Ecto neural progenitor cell (in vitro differentiated cells): ENCODE data around the gene CSF2RB.

Experiments
- DNase-seq: peaks from one replicate; pipeline ENCODE4 v3.0.0-alpha.2; 2018; ENCODE audit warnings: low spot score

CSF2RB gene

GRCh38 chr22:36936362-36937116 lies 23.1 kb downstream of the CSF2RB start:
- DNase-seq, result no peak

DNA sequence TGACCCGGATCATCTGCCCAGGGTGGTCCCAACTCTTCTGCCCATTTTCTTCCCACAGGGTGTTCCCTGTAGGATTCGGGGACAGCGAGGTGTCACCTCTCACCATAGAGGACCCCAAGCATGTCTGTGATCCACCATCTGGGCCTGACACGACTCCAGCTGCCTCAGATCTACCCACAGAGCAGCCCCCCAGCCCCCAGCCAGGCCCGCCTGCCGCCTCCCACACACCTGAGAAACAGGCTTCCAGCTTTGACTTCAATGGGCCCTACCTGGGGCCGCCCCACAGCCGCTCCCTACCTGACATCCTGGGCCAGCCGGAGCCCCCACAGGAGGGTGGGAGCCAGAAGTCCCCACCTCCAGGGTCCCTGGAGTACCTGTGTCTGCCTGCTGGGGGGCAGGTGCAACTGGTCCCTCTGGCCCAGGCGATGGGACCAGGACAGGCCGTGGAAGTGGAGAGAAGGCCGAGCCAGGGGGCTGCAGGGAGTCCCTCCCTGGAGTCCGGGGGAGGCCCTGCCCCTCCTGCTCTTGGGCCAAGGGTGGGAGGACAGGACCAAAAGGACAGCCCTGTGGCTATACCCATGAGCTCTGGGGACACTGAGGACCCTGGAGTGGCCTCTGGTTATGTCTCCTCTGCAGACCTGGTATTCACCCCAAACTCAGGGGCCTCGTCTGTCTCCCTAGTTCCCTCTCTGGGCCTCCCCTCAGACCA lies 24.0 kb downstream of the CSF2RB start:
- DNase-seq, result no peak

- DNase-seq, result no peak
These were observed 24.6 kb downstream of the CSF2RB start for GRCh38 chr22:36938028-36938425.

DNA sequence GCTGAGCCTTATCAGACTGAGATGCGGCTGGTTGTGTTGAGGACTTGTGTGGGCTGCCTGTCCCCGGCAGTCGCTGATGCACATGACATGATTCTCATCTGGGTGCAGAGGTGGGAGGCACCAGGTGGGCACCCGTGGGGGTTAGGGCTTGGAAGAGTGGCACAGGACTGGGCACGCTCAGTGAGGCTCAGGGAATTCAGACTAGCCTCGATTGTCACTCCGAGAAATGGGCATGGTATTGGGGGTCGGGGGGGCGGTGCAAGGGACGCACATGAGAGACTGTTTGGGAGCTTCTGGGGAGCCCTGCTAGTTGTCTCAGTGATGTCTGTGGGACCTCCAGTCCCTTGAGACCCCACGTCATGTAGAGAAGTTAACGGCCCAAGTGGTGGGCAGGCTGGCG lies 25.5 kb downstream of the CSF2RB start:
- DNase-seq, result no peak

- peak; percentile 19 for DNase-seq
These were observed 27.2 kb downstream of the CSF2RB start for GRCh38 chr22:36940676-36941075.

- no peak for DNase-seq
These were observed 29.1 kb downstream of the CSF2RB start for GRCh38 chr22:36942556-36942955.

- no peak for DNase-seq
These were observed 33.2 kb downstream of the CSF2RB start for GRCh38 chr22:36946421-36947158.

DNA sequence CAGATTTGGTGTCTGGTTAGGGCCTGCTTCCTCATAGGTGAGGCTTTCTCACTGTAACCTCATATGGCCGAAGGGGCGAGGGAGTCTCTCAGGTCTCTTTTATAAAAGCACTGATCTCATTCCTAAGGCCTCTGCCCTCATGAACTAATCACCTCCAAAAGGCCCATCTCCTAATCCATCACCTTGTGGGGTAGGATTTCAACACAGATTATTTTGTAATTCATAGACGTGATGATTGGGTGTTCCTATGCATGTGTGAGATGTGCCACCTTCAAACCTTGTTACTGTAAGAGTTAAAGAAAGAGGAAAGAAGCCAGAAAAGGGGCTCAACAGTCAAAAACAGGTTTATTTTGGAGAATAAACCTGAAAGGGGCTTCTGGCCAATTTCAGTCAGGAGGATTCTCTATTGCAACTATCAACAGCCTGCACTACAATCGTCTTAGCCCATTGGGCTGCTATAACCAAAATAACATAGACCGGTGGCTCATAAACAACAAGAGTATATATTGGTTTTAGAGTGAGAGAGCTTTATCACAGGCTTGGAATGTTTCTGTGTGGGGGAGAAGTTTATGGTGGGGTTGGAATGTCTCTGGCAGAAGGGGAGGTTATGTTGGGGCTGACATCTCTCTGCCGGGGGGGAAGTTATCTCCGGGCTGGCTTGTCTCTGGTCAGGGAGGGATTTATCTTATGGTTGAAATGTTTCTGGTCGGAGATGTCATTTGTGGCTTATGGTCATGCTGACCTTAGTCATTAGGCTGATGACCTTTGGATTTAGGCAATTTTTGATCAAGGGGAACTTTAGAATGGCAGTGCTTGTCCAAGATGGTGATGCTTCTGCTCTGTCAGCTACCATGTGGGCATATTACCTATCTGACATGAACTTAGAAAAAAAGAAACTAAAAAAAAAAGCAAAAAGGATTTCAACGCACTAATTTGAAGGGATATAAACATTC lies 35.1 kb downstream of the CSF2RB start:
- DNase-seq, result no peak

DNA sequence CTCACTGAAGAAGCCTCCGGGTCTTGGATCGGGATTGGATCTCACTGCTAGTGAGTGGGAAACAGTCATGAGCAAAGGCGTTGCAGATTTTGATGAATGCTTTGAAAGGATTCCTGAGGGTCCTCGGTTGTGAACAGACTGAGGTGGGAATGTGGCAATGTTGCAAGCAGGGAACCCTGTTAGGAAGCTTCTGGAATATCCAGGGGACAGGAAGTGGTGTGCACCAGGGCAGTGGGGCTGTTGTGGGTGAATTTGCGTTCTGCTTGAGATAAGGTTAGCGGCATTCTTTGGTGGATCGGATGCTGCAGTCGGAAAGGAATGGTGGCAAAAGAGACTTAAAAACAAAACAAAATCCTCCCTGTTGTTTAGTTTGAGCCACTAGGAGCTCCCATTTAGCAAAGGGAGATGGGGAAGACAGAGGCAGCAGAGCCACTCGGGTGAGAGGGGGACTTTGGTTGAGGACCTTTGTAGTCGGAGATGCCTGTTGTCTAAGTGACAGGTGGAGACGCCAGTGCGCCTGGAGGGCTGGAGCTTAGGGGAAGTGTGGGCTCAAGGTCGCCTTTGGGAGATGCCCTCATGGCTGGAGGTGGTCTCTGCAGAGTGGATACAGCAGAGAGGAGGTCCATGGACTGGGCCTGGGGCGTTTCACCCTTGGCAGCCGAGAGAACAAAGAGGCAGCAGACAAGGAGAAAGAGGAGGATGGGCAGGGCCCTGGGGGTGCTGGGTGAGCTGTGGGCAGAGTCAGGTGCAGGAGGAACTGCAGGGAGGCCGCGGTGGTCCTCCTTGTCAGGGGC lies 37.6 kb downstream of the CSF2RB start:
- DNase-seq, result no peak

DNA sequence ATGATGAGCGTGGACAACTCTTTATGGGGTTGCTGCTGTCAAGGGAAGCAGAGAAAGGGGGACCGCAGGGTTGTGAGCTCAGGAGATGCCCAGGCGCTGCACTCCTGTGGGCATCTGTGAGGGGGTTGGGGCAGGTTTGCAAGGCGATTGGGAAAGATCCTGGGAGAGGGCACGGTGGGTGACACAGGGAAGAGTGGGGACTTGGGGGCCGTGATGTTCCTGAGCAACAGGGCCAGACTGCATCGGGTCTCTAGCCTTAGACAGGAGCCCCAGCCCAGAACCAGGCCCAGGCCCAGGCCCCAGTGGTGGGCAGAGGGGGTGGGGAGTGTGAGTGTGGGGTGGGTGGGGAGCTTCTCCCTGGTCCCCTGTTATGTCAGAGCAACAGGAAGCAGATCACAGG lies 38.3 kb downstream of the CSF2RB start:
- no peak for DNase-seq

DNA sequence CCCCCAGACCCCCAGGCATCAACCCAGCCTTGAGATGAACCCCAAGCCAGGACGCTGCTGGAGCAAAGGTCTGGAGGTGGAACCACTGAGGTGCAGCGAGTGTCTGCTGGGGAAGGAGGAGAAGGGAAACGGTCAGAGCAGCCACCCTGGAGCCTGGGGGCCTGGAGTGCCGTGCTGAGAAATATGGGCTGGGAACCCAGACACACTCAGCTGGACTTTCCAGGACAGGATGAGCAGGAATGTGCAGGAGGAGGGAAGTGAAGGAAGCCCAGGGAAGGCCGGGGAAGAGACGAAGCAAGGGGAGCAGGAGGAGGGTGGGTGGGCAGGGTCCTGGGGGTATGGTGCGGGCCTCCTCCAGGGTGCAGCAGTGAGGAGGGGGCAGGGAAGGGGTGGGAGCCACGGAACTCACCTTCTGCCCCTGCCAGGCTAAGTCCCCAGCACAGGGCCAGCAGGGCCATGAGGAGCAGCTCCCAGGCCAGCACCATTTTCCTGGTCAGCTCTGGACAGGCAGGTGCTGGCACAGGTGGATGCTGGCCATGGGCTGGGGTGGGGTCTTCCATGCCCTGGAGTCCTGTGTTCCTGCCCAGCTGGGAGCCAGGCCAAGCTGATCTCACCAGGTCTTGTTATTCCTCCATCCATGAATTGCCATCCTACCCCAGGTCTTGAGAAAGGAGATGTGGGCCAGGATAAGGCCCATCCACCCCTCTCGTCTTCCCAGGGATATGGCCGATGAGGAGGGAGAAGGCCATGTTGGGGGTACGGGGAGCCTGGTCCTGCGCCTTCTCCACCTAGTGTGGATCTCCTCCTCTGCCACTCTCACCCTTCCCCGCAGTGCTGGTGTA lies 40.0 kb downstream of the CSF2RB start:
- DNase-seq, result no peak

- no peak for DNase-seq
These were observed 41.0 kb downstream of the CSF2RB start for GRCh38 chr22:36954251-36955014.

DNA sequence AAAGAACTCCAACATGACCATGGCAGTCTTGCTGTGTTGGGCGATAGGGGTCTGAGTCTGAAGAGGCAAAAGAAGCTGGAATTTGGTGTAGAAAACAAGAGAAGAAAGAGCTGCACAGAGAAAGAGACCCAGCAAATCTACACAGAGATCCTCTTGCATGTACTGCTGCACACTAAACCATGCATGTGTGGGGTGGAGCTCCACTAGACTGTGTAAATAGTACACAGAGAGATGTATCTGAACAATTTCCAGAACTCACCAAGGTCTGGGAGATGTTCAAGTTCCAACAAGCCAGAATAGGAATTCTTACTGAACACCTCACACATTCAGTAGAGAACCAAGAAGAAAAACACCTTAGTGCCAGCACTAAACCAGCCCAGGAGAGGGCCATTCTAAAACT lies 42.3 kb downstream of the CSF2RB start:
- DNase-seq, result no peak

DNA sequence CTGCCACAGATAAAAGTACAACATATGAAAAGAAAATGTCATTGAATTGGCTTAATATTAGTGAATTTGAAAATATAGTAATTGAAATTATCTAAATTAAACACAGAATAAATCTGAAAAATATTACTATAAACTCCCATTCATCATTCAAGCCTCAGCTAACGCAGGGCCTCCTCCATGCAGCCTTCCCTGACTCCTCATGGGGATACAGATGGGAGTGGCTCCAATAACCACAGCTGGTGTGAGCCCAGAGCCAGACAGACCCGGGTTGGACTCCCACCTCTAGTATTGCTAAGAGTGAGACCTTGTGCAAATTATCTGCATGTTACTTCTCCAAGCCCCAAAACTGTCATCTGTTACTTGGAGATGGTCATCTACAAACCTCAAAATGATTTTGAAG lies 44.9 kb downstream of the CSF2RB start:
- DNase-seq, result no peak

DNA sequence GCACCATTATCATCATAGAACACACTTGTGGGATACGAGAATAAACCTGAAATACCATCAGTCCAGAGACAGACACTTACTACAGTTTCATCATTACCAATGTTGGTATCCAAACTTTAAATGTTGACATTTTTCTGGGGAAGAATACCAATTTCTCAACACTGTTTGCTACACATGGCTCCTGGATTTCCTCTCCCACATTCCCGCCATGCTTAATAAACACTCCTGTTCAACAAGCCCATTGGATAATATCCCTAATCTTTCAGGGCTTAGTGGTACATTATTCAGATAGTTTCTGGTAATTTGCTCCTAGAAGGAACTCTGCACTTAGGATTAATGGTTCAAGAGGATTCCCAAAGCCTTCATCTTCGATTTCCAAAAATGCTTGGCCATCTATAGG lies 48.2 kb downstream of the CSF2RB start:
- no peak for DNase-seq

- no peak for DNase-seq
These were observed 49.9 kb downstream of the CSF2RB start for GRCh38 chr22:36963302-36963701.

DNA sequence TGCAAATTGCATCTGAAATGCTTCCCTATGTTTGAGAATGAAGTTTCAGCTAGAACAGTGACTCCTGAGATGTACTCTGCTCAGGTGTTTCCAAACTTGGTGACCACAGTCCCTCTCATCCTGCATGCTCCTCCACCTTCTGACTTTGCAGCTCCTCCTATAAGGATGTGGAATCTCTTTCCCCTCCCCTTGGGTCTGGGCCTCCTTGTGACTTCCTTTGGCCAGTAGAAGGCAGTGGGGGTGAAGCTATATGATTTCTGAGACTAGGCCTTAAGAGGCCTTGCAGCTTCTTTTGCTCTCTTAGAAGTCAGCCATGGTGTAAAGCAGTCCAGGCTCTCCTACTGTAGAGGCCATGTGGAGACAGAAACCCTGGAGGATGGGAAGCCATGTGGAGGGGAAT lies 50.7 kb downstream of the CSF2RB start:
- DNase-seq, result no peak

DNA sequence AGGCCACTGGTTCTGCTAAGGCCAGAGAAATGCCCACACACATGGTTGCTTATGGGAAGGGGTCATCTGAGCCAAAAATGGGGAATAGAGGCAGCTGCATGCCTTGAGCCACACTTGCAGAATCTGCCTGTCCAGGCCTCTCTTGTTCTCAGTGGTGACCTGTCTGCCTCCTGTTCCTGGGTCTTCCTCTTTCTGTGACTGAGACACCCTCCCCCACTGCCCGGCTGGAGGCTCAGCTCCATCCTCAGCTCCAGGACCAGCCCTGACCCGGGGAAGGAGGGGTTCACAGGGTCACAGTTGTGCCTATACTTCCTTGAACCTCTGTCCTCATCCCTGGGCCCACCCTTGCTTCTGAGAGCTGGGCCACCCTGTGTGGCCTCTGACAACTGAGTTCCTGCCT lies 52.3 kb downstream of the CSF2RB start:
- no peak for DNase-seq

- no peak for DNase-seq
These were observed 53.6 kb downstream of the CSF2RB start for GRCh38 chr22:36966851-36967540.
